Liver (tissue), 9 donors: ENCODE measurements around the gene CPSF3. TPM values are rescaled to one million over a fixed set of nuclear protein-coding genes. Genes with fewer than 3 reads are reported as not detected.

Experiments used
- DNase-seq: peaks from one replicate; pipeline ENCODE4 v3.0.0-alpha.2; 2017; ENCODE audit warnings: low spot score
- H3K27ac ChIP-seq, 2 donors: one replicate each; pipeline ENCODE4 v1.7.0; 2013; ENCODE audit warnings: inconsistent platforms in 2 of 2, low read length in 2 of 2, control low read depth in 1 of 2, low read depth in 1 of 2, mild to moderate bottlenecking in 1 of 2
- H3K27me3 ChIP-seq, 4 donors: one replicate each; pipeline versions ENCODE4 v1.6.1 to v1.7.0; 2013; ENCODE audit warnings: low read length in 3 of 4, inconsistent platforms in 1 of 4, mild to moderate bottlenecking in 1 of 4, moderate library complexity in 1 of 4; ENCODE audit not compliant: control insufficient read depth in 4 of 4, insufficient read depth in 4 of 4
- H3K36me3 ChIP-seq, 4 donors: one replicate each; pipeline versions ENCODE4 v1.6.1 to v1.7.0; 2013; ENCODE audit warnings: low read length in 3 of 4, mild to moderate bottlenecking in 3 of 4, low read depth in 1 of 4, moderate library complexity in 1 of 4; ENCODE audit not compliant: control insufficient read depth in 4 of 4, insufficient read depth in 3 of 4
- H3K4me1 ChIP-seq, 4 donors: one replicate each; pipeline versions ENCODE4 v1.6.1 to v1.7.0; 2013; ENCODE audit warnings: low read length in 3 of 4, mild to moderate bottlenecking in 3 of 4, moderate library complexity in 1 of 4; ENCODE audit not compliant: control insufficient read depth in 4 of 4, insufficient read depth in 4 of 4
- H3K4me3 ChIP-seq, 3 donors: one replicate each; pipeline versions ENCODE4 v1.6.1 to v1.7.0; 2013; ENCODE audit warnings: low read length in 3 of 3, control low read depth in 1 of 3, low read depth in 1 of 3, mild to moderate bottlenecking in 1 of 3
- H3K9ac ChIP-seq, 2 donors: one replicate each; pipeline ENCODE4 v1.7.0; 2013; ENCODE audit warnings: low read length in 2 of 2, mild to moderate bottlenecking in 2 of 2, moderate library complexity in 2 of 2, control low read depth in 1 of 2, low read depth in 1 of 2
- H3K9me3 ChIP-seq, 4 donors: one replicate each; pipeline versions ENCODE4 v1.6.1 to v1.7.0; 2013; ENCODE audit warnings: low read length in 3 of 4; ENCODE audit not compliant: control insufficient read depth in 4 of 4
- EGR1 ChIP-seq, 2 donors: IDR thresholded peaks; 2 replicates each; pipeline ENCODE4 v1.6.1; 2016 to 2018; ENCODE audit warnings: antibody characterized with exemption in 2 of 2, low read depth in 2 of 2
- FOXA1 ChIP-seq: IDR thresholded peaks from 2 replicates; pipeline ENCODE4 v1.6.1; 2016; ENCODE audit warnings: antibody characterized with exemption
- FOXA2 ChIP-seq: IDR thresholded peaks from 2 replicates; pipeline ENCODE4 v1.6.1; 2016; ENCODE audit warnings: antibody characterized with exemption
- GABPA ChIP-seq, 2 donors: IDR thresholded peaks in 1 of 2; conservative IDR thresholded peaks in 1 of 2; 2 replicates each; pipeline ENCODE4 v1.6.1; 2016; ENCODE audit warnings: antibody characterized with exemption in 2 of 2, mild to moderate bottlenecking in 1 of 2, moderate library complexity in 1 of 2
- HNF4A ChIP-seq, 2 donors: conservative IDR thresholded peaks; 2 replicates each; pipeline ENCODE4 v1.6.1; 2016; ENCODE audit warnings: antibody characterized with exemption in 2 of 2, mild to moderate bottlenecking in 2 of 2
- HNF4G ChIP-seq: IDR thresholded peaks from 2 replicates; pipeline ENCODE4 v1.6.1; 2016; ENCODE audit warnings: antibody characterized with exemption
- JUND ChIP-seq, 2 donors: IDR thresholded peaks; 2 replicates each; pipeline ENCODE4 v1.6.1; 2016; ENCODE audit warnings: antibody characterized with exemption in 2 of 2
- NR2F2 ChIP-seq: IDR thresholded peaks from 2 replicates; pipeline ENCODE4 v1.6.1; 2016; ENCODE audit warnings: antibody characterized with exemption
- RAD21 ChIP-seq, 2 donors: IDR thresholded peaks; 2 replicates each; pipeline ENCODE4 v1.6.1; 2016; ENCODE audit warnings: antibody characterized with exemption in 2 of 2, mild to moderate bottlenecking in 2 of 2
- RXRA ChIP-seq, 2 donors: IDR thresholded peaks; 2 replicates each; pipeline ENCODE4 v1.6.1; 2017 to 2018; ENCODE audit warnings: antibody characterized with exemption in 2 of 2, mild to moderate bottlenecking in 1 of 2
- SP1 ChIP-seq: IDR thresholded peaks from 2 replicates; pipeline ENCODE4 v1.6.1; 2018; ENCODE audit warnings: antibody characterized with exemption, mild to moderate bottlenecking
- TAF1 ChIP-seq: conservative IDR thresholded peaks from 2 replicates; pipeline ENCODE4 v1.6.1; 2016; ENCODE audit warnings: antibody characterized with exemption, mild to moderate bottlenecking
- YY1 ChIP-seq: IDR thresholded peaks from 2 replicates; pipeline ENCODE4 v1.6.1; 2016; ENCODE audit warnings: antibody characterized with exemption, mild to moderate bottlenecking
- WGBS: extraction: QIAGEN DNeasy Blood & Tissue Kit; methylation state at CpG from one replicate; pipeline ENCODE4 v1.1.7; 2013; 5-methylcytosine and 5-hydroxymethylcytosine counted together
- polyA plus RNA-seq, 2 donors: library from polyadenylated mRNA; stranded (reverse) in 1 of 2; unstranded in 1 of 2; fragments of 200-250 nt in 1 of 2; fragments of >200 nt in 1 of 2; fragmentation: Nextera tagmentation in 1 of 2; extraction: Ambion mirVana in 1 of 2; gene quantifications; one replicate each; pipeline versions ENCODE4 v1.2.1 to v1.2.3, GENCODE V29; 2013 to 2015
- total RNA-seq, 2 donors: library from RNA; depleted of rRNA; stranded (reverse); fragments of >200 nt; gene quantifications; one replicate each; pipeline ENCODE4 v1.2.3, GENCODE V29; 2014
- TF ChIP-seq, protein P1 (sequence below): IDR thresholded peaks from 2 replicates; pipeline ENCODE4 v1.6.1; 2016; ENCODE audit warnings: antibody characterized with exemption
- TF ChIP-seq, protein P2 (sequence below): IDR thresholded peaks from 2 replicates; pipeline ENCODE4 v1.6.1; 2016; ENCODE audit warnings: antibody characterized with exemption, mild to moderate bottlenecking
- TF ChIP-seq, protein P3 (sequence below): IDR thresholded peaks from 2 replicates; pipeline ENCODE4 v1.6.1; 2016; ENCODE audit warnings: antibody characterized with exemption
- TF ChIP-seq, protein P4 (sequence below): fragments of 150-350 bp; IDR thresholded peaks from 2 replicates; pipeline ENCODE4 v1.5.1; 2017; ENCODE audit warnings: improper control_type of control experiment, low read depth, low read length; ENCODE audit not compliant: missing input control
- TF ChIP-seq, protein P5 (sequence below): IDR thresholded peaks from 2 replicates; pipeline ENCODE4 v1.6.1; 2016; ENCODE audit warnings: antibody characterized with exemption
- donor health status: healthy.
- donor health status: healthy.
- donor health status: healthy.
- donor health status: healthy.
- donor health status: healthy.

The CPSF3 gene
- total and polyA plus RNA-seq, 4 donors: 8.7 to 32.2 (median 16.9) TPM

DNA sequence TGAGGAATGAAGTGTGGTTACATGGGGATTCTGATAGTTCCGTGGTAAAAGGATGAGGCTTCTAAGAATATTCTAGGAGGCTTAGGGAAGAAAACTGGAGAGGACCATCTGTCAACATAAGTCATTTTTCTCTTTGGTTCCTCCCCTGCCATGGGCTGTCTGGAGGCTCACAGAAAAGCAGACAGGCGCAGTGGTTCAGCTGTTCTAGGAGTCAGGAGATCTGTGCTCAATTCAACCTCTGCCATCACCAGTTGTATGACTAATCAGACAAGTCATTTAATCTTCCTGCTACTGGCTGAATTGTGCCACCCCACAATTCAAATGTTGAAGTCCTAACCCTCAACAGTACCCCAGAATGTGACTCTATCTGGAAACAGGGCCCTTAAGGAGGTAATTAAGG lies 95.8 kb downstream of the CPSF3 start:
- no peaks in the 10 kb centered on the region for H3K4me1 ChIP-seq
- no peak overlapping the region for H3K27ac ChIP-seq
- WGBS: 98% methylated on average over 2 of the region's 2 CpGs
- H3K4me3 ChIP-seq: no peak overlapping the region
- peaks cover 2 to 39% (median 17%) of the 10 kb centered on the region in 4 donors for H3K36me3 ChIP-seq
- TF ChIP-seq, protein P1, sequence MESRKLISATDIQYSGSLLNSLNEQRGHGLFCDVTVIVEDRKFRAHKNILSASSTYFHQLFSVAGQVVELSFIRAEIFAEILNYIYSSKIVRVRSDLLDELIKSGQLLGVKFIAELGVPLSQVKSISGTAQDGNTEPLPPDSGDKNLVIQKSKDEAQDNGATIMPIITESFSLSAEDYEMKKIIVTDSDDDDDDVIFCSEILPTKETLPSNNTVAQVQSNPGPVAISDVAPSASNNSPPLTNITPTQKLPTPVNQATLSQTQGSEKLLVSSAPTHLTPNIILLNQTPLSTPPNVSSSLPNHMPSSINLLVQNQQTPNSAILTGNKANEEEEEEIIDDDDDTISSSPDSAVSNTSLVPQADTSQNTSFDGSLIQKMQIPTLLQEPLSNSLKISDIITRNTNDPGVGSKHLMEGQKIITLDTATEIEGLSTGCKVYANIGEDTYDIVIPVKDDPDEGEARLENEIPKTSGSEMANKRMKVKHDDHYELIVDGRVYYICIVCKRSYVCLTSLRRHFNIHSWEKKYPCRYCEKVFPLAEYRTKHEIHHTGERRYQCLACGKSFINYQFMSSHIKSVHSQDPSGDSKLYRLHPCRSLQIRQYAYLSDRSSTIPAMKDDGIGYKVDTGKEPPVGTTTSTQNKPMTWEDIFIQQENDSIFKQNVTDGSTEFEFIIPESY: no peak
- TF ChIP-seq, protein P2, sequence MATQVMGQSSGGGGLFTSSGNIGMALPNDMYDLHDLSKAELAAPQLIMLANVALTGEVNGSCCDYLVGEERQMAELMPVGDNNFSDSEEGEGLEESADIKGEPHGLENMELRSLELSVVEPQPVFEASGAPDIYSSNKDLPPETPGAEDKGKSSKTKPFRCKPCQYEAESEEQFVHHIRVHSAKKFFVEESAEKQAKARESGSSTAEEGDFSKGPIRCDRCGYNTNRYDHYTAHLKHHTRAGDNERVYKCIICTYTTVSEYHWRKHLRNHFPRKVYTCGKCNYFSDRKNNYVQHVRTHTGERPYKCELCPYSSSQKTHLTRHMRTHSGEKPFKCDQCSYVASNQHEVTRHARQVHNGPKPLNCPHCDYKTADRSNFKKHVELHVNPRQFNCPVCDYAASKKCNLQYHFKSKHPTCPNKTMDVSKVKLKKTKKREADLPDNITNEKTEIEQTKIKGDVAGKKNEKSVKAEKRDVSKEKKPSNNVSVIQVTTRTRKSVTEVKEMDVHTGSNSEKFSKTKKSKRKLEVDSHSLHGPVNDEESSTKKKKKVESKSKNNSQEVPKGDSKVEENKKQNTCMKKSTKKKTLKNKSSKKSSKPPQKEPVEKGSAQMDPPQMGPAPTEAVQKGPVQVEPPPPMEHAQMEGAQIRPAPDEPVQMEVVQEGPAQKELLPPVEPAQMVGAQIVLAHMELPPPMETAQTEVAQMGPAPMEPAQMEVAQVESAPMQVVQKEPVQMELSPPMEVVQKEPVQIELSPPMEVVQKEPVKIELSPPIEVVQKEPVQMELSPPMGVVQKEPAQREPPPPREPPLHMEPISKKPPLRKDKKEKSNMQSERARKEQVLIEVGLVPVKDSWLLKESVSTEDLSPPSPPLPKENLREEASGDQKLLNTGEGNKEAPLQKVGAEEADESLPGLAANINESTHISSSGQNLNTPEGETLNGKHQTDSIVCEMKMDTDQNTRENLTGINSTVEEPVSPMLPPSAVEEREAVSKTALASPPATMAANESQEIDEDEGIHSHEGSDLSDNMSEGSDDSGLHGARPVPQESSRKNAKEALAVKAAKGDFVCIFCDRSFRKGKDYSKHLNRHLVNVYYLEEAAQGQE: no peak
- TF ChIP-seq SP1 (no peak), TAF1 (no peak), YY1 (no peak), RXRA (IDR thresholded peaks at IDR 0.05) (no peak), GABPA (IDR thresholded peaks at IDR 0.05 in 1 of 2, conservative IDR thresholded peaks at IDR 0.05 in 1 of 2) (no peak), FOXA2 (no peak), FOXA1 (no peak), HNF4A (conservative IDR thresholded peaks at IDR 0.05) (no peak), NR2F2 (no peak), EGR1 (IDR thresholded peaks at IDR 0.05; ENCODE audit: low read depth in 2 of 2) (no peak), HNF4G (no peak), JUND (IDR thresholded peaks at IDR 0.05) (no peak), RAD21 (IDR thresholded peaks at IDR 0.05) (no peak)
- TF ChIP-seq, protein P3, sequence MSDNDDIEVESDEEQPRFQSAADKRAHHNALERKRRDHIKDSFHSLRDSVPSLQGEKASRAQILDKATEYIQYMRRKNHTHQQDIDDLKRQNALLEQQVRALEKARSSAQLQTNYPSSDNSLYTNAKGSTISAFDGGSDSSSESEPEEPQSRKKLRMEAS: no peak
- TF ChIP-seq, protein P4, sequence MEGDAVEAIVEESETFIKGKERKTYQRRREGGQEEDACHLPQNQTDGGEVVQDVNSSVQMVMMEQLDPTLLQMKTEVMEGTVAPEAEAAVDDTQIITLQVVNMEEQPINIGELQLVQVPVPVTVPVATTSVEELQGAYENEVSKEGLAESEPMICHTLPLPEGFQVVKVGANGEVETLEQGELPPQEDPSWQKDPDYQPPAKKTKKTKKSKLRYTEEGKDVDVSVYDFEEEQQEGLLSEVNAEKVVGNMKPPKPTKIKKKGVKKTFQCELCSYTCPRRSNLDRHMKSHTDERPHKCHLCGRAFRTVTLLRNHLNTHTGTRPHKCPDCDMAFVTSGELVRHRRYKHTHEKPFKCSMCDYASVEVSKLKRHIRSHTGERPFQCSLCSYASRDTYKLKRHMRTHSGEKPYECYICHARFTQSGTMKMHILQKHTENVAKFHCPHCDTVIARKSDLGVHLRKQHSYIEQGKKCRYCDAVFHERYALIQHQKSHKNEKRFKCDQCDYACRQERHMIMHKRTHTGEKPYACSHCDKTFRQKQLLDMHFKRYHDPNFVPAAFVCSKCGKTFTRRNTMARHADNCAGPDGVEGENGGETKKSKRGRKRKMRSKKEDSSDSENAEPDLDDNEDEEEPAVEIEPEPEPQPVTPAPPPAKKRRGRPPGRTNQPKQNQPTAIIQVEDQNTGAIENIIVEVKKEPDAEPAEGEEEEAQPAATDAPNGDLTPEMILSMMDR: no peak
- TF ChIP-seq, protein P5, sequence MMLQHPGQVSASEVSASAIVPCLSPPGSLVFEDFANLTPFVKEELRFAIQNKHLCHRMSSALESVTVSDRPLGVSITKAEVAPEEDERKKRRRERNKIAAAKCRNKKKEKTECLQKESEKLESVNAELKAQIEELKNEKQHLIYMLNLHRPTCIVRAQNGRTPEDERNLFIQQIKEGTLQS: no peak
- no peaks in the 10 kb centered on the region for H3K9me3 ChIP-seq
- no peak for DNase-seq
- no peak overlapping the region for H3K9ac ChIP-seq
- no peaks in the 10 kb centered on the region for H3K27me3 ChIP-seq

Other genes with a start within 250 kb of the CPSF3 start
- 1 to 10 TPM; 3.5 to 5.9 TPM for gene ASAP2, start 216.8 kb upstream of the CPSF3 start, total RNA-seq
- gene ASAP2, start 216.8 kb upstream of the CPSF3 start, polyA plus RNA-seq: 1 to 10 TPM in 1 of 2 donors, under 1 TPM in 1; 0.36 to 1.6 TPM
- gene ITGB1BP1, start 126 bp upstream of the CPSF3 start, total RNA-seq: 10 to 100 TPM in 1 of 2 donors, 1 to 10 TPM in 1; 6.6 to 11.4 TPM
- gene ITGB1BP1, start 126 bp upstream of the CPSF3 start, polyA plus RNA-seq: 10 to 100 TPM; 15.9 to 30.9 TPM
- gene IAH1, start 50.9 kb downstream of the CPSF3 start, total RNA-seq: 10 to 100 TPM; 19.2 to 22.6 TPM
- gene IAH1, start 50.9 kb downstream of the CPSF3 start, polyA plus RNA-seq: 10 to 100 TPM; 31.3 to 62.1 TPM
- gene ADAM17, start 132.2 kb downstream of the CPSF3 start, total RNA-seq: 10 to 100 TPM; 12.6 to 14.1 TPM
- gene ADAM17, start 132.2 kb downstream of the CPSF3 start, polyA plus RNA-seq: 1 to 10 TPM; 3.3 TPM
- 100 to 1,000 TPM in 1 of 2 donors, 10 to 100 TPM in 1; 78.6 to 145 TPM for gene YWHAQ, start 207.3 kb downstream of the CPSF3 start, total RNA-seq
- 10 to 100 TPM; 68.8 to 97.4 TPM for gene YWHAQ, start 207.3 kb downstream of the CPSF3 start, polyA plus RNA-seq